ENCODE results near the gene SLC26A1. TPM values are rescaled to one million over a fixed set of nuclear protein-coding genes. Genes with fewer than 3 reads are reported as not detected.

Gene SLC26A1
- total and polyA plus RNA-seq, 3 donors from 2014 or later, result 0.51 to 2.0 (median 0.99) TPM

GRCh38 chr4:972651-973424 lies 20.4 kb downstream of the SLC26A1 start:
- Histone ChIP-seq H3K36me3 (ENCODE audit: low read depth, missing control alignments) (no peaks in the 10 kb centered on the region), H3K4me1 (peaks cover 14% of the 10 kb centered on the region), H3K27ac (no peak overlapping the region), H3K9me3 (no peaks in the 10 kb centered on the region), H3K4me3 (peak overlapping the region; percentile 61 to 67), H3K27me3 (no peaks in the 10 kb centered on the region)
- TF ChIP-seq POLR2A (IDR thresholded peaks at IDR 0.05) (no peak), CTCF (IDR thresholded peaks at IDR 0.05) (no peak)
- no peak for DNase-seq
- 0 to 1% methylated on average over 19 to 28 of the region's 65 CpGs for WGBS, 2 donors
- intact Hi-C loops (cut with DNase I; ENCODE audit: low total_unique reads), result no loop called here

GRCh38 chr4:971666-972500 lies 21.3 kb downstream of the SLC26A1 start:
- Histone ChIP-seq H3K27me3 (no peaks in the 10 kb centered on the region), H3K36me3 (ENCODE audit: low read depth, missing control alignments) (no peaks in the 10 kb centered on the region), H3K4me1 (peaks cover 14% of the 10 kb centered on the region), H3K27ac (no peak overlapping the region), H3K9me3 (no peaks in the 10 kb centered on the region), H3K4me3 (peak overlapping the region in 1 of 2 donors; percentile 67)
- 61 to 68% methylated on average over 6 to 23 of the region's 24 CpGs for WGBS, 2 donors
- intact Hi-C loops (cut with DNase I; ENCODE audit: low total_unique reads), result no loop called here
- no peak for DNase-seq
- TF ChIP-seq CTCF (IDR thresholded peaks at IDR 0.05) (no peak), POLR2A (IDR thresholded peaks at IDR 0.05) (no peak)

GRCh38 chr4:970854-971520 lies 22.2 kb downstream of the SLC26A1 start:
- intact Hi-C loops (cut with DNase I; ENCODE audit: low total_unique reads), result no loop called here
- Histone ChIP-seq H3K4me1 (peaks cover 14% of the 10 kb centered on the region), H3K9me3 (no peaks in the 10 kb centered on the region), H3K27ac (no peak overlapping the region), H3K4me3 (no peak overlapping the region), H3K27me3 (no peaks in the 10 kb centered on the region), H3K36me3 (ENCODE audit: low read depth, missing control alignments) (no peaks in the 10 kb centered on the region)
- 83 to 88% methylated on average over 10 to 17 of the region's 17 CpGs for WGBS, 2 donors
- TF ChIP-seq CTCF (IDR thresholded peaks at IDR 0.05) (no peak), POLR2A (IDR thresholded peaks at IDR 0.05) (no peak)
- DNase-seq, result no peak

- no peaks in the 10 kb centered on the region for H3K9me3 ChIP-seq
- 92 to 94% methylated on average over 25 of the region's 25 CpGs for WGBS, 2 donors
- no peak overlapping the region for H3K4me3 ChIP-seq
- H3K4me1 ChIP-seq, result peaks cover 14% of the 10 kb centered on the region
- intact Hi-C loops (cut with DNase I; ENCODE audit: low total_unique reads), result no loop called here
- H3K27me3 ChIP-seq, result no peaks in the 10 kb centered on the region
- no peaks in the 10 kb centered on the region for H3K36me3 ChIP-seq (ENCODE audit: low read depth, missing control alignments)
- H3K27ac ChIP-seq, result no peak overlapping the region
- TF ChIP-seq POLR2A (IDR thresholded peaks at IDR 0.05) (no peak), CTCF (IDR thresholded peaks at IDR 0.05) (no peak)
- no peak for DNase-seq
Measured at GRCh38 chr4:970046-970745, 23.0 kb downstream of the SLC26A1 start.
